Measurements from ENCODE around the gene MTFMT.

The MTFMT gene

DNA sequence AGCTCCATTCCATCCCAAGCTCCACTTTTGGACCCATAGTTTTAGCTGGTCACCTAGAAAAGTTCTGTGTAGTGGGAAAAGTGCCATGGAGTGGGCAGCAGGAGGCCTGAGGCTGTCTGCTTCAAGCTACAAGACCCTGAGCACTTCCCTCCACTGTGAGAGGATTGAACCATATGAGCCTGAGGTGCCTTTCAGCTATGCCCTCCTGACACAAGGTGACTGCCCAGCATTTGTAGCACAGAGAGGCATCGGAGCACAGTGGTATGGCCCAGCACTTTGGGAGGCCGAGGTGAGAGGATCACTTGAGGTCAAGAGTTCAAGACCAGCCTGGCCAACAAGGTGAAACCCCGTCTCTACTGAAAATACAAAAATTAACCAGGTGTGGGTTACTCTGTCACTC, 43.2 kb upstream of the MTFMT start:
- H3K9me3 ChIP-seq (ENCODE audit: insufficient read depth, low read length), result peaks cover 9% of the 10 kb centered on the region; the same call in 1 of the 2 replicates
- H3K4me1 ChIP-seq (ENCODE audit: insufficient read depth, insufficient read length), result peaks cover 6% of the 10 kb centered on the region
- H3K9ac ChIP-seq (ENCODE audit: insufficient read length, low read depth), result no peak overlapping the region
- TF ChIP-seq YY1 (IDR thresholded peaks at IDR 0.05; ENCODE audit: insufficient read depth, insufficient read length), result no peak
- TF ChIP-seq SUZ12 (IDR thresholded peaks at IDR 0.05; ENCODE audit: extremely low read depth, insufficient read depth, insufficient read length), result no peak
- no peak for TF ChIP-seq ZNF274 (IDR thresholded peaks at IDR 0.05; ENCODE audit: low read depth, low read length)
- H3K4me3 ChIP-seq (ENCODE audit: insufficient read length, low read depth), result no peak overlapping the region
- H3K36me3 ChIP-seq (ENCODE audit: insufficient read depth, insufficient read length, low read length), result no peaks in the 10 kb centered on the region
- no peaks in the 10 kb centered on the region for H3K27me3 ChIP-seq (ENCODE audit: insufficient read depth, insufficient read length)
- no peak for DNase-seq (ENCODE audit: low read depth, low spot score)

DNA sequence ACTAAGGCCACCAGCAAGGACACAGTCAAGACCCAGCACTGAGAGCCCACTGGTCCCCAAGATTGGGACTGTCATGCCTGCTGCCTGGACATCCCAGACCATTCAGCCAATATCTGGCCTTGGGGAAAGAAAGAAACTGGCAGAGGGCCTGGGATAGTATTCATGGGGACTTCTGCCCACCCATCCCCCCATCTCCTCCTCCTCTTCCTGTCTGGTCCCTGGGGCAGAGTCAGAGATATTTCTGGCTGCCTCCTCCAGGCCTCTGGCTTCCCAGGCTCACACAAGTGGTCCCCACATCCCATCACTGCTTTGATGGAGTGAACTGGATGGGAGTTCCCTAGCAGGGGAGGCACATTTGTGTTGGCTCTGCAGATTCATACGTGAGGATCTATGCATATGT, 42.6 kb upstream of the MTFMT start:
- TF ChIP-seq SUZ12 (IDR thresholded peaks at IDR 0.05; ENCODE audit: extremely low read depth, insufficient read depth, insufficient read length) (no peak), ZNF274 (IDR thresholded peaks at IDR 0.05; ENCODE audit: low read depth, low read length) (no peak), YY1 (IDR thresholded peaks at IDR 0.05; ENCODE audit: insufficient read depth, insufficient read length) (no peak)
- Histone ChIP-seq H3K4me1 (ENCODE audit: insufficient read depth, insufficient read length) (peaks cover 6% of the 10 kb centered on the region), H3K9me3 (ENCODE audit: insufficient read depth, low read length) (peaks cover 9% of the 10 kb centered on the region; the same call in 1 of the 2 replicates), H3K27me3 (ENCODE audit: insufficient read depth, insufficient read length) (no peaks in the 10 kb centered on the region), H3K36me3 (ENCODE audit: insufficient read depth, insufficient read length, low read length) (no peaks in the 10 kb centered on the region), H3K4me3 (ENCODE audit: insufficient read length, low read depth) (no peak overlapping the region), H3K9ac (ENCODE audit: insufficient read length, low read depth) (peak overlapping the region; percentile 11)
- no peak for DNase-seq (ENCODE audit: low read depth, low spot score)

DNA sequence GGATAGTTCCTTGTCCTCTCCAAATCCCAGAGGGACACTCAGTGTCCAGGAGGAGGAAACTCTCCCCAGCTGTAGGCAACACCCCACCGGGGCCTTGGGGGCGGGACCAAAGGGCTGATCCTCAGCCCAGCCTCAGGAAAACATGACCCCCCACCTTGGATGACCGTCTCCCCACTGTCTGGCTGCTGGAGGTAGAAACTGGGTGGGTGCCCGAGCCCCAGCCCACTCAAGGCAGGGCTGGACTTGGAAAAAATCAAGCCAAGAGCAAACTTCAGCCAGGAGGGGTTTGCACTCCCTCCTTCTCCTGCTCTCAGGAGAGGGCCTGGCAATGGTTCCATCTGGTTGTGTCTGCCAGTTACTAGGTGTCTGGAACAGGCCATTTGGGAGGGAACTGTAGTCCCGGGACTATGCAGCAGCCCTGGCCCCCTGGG, 42.0 kb upstream of the MTFMT start:
- Histone ChIP-seq H3K27me3 (ENCODE audit: insufficient read depth, insufficient read length) (no peaks in the 10 kb centered on the region), H3K4me1 (ENCODE audit: insufficient read depth, insufficient read length) (peaks cover 6% of the 10 kb centered on the region), H3K36me3 (ENCODE audit: insufficient read depth, insufficient read length, low read length) (no peaks in the 10 kb centered on the region), H3K4me3 (ENCODE audit: insufficient read length, low read depth) (no peak overlapping the region), H3K9ac (ENCODE audit: insufficient read length, low read depth) (peak overlapping the region; percentile 11), H3K9me3 (ENCODE audit: insufficient read depth, low read length) (peaks cover 9% of the 10 kb centered on the region; the same call in 1 of the 2 replicates)
- TF ChIP-seq YY1 (IDR thresholded peaks at IDR 0.05; ENCODE audit: insufficient read depth, insufficient read length), result no peak
- no peak for TF ChIP-seq SUZ12 (IDR thresholded peaks at IDR 0.05; ENCODE audit: extremely low read depth, insufficient read depth, insufficient read length)
- TF ChIP-seq ZNF274 (IDR thresholded peaks at IDR 0.05; ENCODE audit: low read depth, low read length), result no peak
- DNase-seq (ENCODE audit: low read depth, low spot score), result no peak

DNA sequence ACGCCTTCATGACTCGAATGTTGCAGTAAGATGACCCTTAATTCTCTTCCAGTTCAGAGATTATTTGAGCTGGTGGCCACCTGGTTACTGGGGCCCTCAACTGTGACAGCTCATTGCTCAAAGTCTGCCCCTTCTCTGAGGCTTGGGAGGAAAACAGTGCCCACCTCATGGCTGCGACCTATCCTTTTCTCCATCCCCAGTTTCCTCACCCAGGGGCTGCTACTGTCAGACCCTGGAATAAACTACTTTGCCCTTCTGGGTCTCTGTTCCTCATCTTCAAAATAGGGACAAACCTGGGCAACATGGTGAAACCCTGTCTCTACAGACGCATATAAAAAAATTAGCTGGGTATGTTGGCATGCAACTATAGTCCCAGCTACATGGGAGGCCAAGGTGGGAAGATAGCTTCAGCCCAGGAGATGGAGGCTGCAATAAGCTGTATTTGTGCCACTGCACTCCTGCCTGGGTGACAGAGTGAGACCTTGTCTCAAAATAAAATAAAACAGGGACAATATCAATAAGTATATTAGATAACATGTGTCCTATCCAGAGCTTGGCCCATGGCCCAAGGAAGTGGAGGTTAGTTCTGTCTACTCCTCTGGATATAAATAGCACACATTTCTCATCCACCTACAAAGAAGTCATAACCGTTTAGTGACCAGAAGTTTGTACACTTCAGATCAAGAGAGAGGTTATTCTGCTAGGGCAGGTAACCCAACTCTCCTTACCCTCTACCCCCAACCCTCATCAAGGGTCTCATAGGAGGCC, 40.5 kb upstream of the MTFMT start:
- Histone ChIP-seq H3K27me3 (ENCODE audit: insufficient read depth, insufficient read length) (no peaks in the 10 kb centered on the region), H3K36me3 (ENCODE audit: insufficient read depth, insufficient read length, low read length) (peaks cover 9% of the 10 kb centered on the region), H3K9me3 (ENCODE audit: insufficient read depth, low read length) (peaks cover 9% of the 10 kb centered on the region; the same call in 1 of the 2 replicates), H3K4me3 (ENCODE audit: insufficient read length, low read depth) (no peak overlapping the region), H3K9ac (ENCODE audit: insufficient read length, low read depth) (no peak overlapping the region), H3K4me1 (ENCODE audit: insufficient read depth, insufficient read length) (peaks cover 13% of the 10 kb centered on the region)
- TF ChIP-seq SUZ12 (IDR thresholded peaks at IDR 0.05; ENCODE audit: extremely low read depth, insufficient read depth, insufficient read length) (no peak), YY1 (IDR thresholded peaks at IDR 0.05; ENCODE audit: insufficient read depth, insufficient read length) (no peak), ZNF274 (IDR thresholded peaks at IDR 0.05; ENCODE audit: low read depth, low read length) (no peak)
- no peak for DNase-seq (ENCODE audit: low read depth, low spot score)

DNA sequence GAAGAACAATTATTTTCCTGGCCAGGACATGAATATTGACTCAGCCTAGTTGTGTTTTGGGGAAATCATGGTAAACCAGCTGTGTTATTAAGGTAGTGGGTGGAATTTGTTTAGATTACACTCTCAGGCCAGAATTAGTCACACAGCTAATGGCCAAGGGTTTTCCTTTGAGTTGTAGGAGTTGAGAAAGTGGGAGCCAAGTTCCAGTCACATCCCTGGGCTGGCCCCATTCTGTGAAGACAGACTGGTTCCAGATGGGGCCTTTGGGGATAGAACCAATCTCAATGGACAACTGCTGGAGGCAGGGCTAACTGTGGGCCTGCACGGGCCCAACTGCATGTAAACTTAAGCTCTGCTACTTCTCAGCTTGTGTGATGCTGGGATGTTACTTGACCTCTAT, 39.7 kb upstream of the MTFMT start:
- no peak overlapping the region for H3K4me3 ChIP-seq (ENCODE audit: insufficient read length, low read depth)
- peaks cover 14% of the 10 kb centered on the region for H3K36me3 ChIP-seq (ENCODE audit: insufficient read depth, insufficient read length, low read length)
- peaks cover 14% of the 10 kb centered on the region for H3K4me1 ChIP-seq (ENCODE audit: insufficient read depth, insufficient read length)
- no peak for DNase-seq (ENCODE audit: low read depth, low spot score)
- no peak overlapping the region for H3K9ac ChIP-seq (ENCODE audit: insufficient read length, low read depth)
- peaks cover 9% of the 10 kb centered on the region; the same call in 1 of the 2 replicates for H3K9me3 ChIP-seq (ENCODE audit: insufficient read depth, low read length)
- TF ChIP-seq ZNF274 (IDR thresholded peaks at IDR 0.05; ENCODE audit: low read depth, low read length) (no peak), SUZ12 (IDR thresholded peaks at IDR 0.05; ENCODE audit: extremely low read depth, insufficient read depth, insufficient read length) (no peak), YY1 (IDR thresholded peaks at IDR 0.05; ENCODE audit: insufficient read depth, insufficient read length) (no peak)
- H3K27me3 ChIP-seq (ENCODE audit: insufficient read depth, insufficient read length), result no peaks in the 10 kb centered on the region

DNA sequence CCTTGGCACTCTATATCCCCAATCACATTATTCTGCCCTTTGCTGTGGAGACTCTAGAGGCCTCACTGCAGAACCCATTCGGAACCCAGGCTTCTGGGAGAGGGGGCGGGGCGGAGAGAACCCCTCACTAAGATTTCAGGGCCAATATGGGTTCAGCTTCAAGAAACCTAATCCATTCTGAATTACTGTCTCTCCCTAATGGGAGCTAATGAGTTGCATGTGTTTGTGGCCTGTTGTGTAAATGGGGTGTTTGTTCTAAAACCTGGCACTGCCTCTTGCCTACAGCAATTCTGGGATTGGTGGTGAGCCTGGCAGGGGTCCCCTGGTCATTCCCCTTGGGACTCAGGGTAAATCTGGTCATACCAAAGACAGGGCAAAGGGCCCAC, 39.0 kb upstream of the MTFMT start:
- no peak for DNase-seq (ENCODE audit: low read depth, low spot score)
- Histone ChIP-seq H3K4me3 (ENCODE audit: insufficient read length, low read depth) (peak overlapping the region; percentile 83), H3K27me3 (ENCODE audit: insufficient read depth, insufficient read length) (no peaks in the 10 kb centered on the region), H3K9ac (ENCODE audit: insufficient read length, low read depth) (no peak overlapping the region), H3K9me3 (ENCODE audit: insufficient read depth, low read length) (peaks cover 8% of the 10 kb centered on the region; the same call in 1 of the 2 replicates), H3K36me3 (ENCODE audit: insufficient read depth, insufficient read length, low read length) (peaks cover 22% of the 10 kb centered on the region), H3K4me1 (ENCODE audit: insufficient read depth, insufficient read length) (peaks cover 14% of the 10 kb centered on the region)
- TF ChIP-seq SUZ12 (IDR thresholded peaks at IDR 0.05; ENCODE audit: extremely low read depth, insufficient read depth, insufficient read length) (no peak), ZNF274 (IDR thresholded peaks at IDR 0.05; ENCODE audit: low read depth, low read length) (no peak), YY1 (IDR thresholded peaks at IDR 0.05; ENCODE audit: insufficient read depth, insufficient read length) (no peak)

DNA sequence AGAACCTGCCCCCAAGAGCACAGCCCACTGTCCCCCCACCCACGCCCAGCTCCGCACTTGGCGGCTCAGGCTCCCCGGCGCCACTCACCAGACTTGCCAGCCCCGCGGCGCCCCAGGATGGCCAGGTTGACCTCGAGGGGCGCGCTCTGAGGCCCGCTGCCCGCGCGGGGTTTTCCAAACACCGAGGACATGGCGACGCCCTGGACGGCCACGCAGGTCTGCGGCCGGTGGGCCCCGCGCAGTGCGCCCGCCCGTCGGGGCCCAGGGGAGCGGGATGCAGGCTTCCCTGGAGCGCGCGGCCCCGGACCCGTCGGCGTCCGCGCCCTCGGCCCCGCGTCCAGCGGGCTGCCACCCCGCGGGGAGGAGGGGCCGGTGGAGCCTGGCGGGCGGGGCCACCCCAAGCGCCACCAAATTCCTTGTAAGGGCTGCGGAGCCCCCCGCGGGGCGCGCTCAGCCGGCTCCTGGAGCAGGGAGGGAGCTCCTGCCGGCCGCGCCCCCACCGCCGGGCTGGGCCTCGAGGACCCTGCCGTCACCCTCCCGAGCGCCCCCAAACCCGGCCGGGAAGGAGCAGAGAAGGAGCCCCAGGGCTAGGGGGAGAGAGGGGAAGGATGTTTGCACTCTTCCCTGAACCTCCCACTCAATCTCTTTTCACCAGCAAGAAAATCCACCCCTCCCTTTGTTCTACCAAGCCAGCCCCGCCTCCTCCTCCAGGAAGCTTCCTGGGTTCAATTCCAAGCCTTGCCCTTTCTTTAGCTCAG, 38.4 kb upstream of the MTFMT start, which contains the start of gene RASL12:
RASL12 (minus strand) TSS at position 347 of the 758 bp plus-strand sequence; CDS start at position 191, 156 bp downstream.
- H3K4me1 ChIP-seq (ENCODE audit: insufficient read depth, insufficient read length), result peaks cover 14% of the 10 kb centered on the region
- peak within 1 kb of the TSS; percentile 83 for H3K4me3 ChIP-seq (ENCODE audit: insufficient read length, low read depth)
- TF ChIP-seq ZNF274 (IDR thresholded peaks at IDR 0.05; ENCODE audit: low read depth, low read length), result no peak
- TF ChIP-seq YY1 (IDR thresholded peaks at IDR 0.05; ENCODE audit: insufficient read depth, insufficient read length), result no peak
- peaks cover 26% of the 10 kb centered on the region for H3K36me3 ChIP-seq (ENCODE audit: insufficient read depth, insufficient read length, low read length)
- 0 out of 2 replicates have a peak, but pooled peaks cover 2% of the 10 kb centered on the region for H3K9me3 ChIP-seq (ENCODE audit: insufficient read depth, low read length)
- no peaks in the 10 kb centered on the region for H3K27me3 ChIP-seq (ENCODE audit: insufficient read depth, insufficient read length)
- no peak for DNase-seq (ENCODE audit: low read depth, low spot score)
- peak within 1 kb of the TSS; percentile 84 for H3K9ac ChIP-seq (ENCODE audit: insufficient read length, low read depth)

Data from NT2/D1 (cell line).